KMS-11 (cell line): ENCODE results near the gene EEF1B2.
"Not testable (repeated sequence)": the region's sequence is repeated elsewhere in the genome, so short reads cannot be mapped to it uniquely, and the experiment has no call there.

ENCODE experiments used
- H2AFZ ChIP-seq: fragments of 200-600 bp; sonication (generic); 2 replicates; pipeline ENCODE4 v1.6.1; 2016; ENCODE audit warnings: antibody characterized with exemption, mixed run types, low read depth
- H3K27ac ChIP-seq: fragments of 200-600 bp; sonication (generic); 2 replicates; pipeline ENCODE4 v1.6.1; 2016; ENCODE audit warnings: mild to moderate bottlenecking, mixed run types
- H3K27me3 ChIP-seq: fragments of 200-600 bp; sonication (generic); 2 replicates; pipeline ENCODE4 v1.6.1; 2017; ENCODE audit warnings: mild to moderate bottlenecking, low read depth, mixed run types, moderate library complexity; ENCODE audit not compliant: insufficient read depth
- H3K36me3 ChIP-seq: fragments of 200-600 bp; sonication (generic); 2 replicates; pipeline ENCODE4 v1.6.1; 2017; ENCODE audit warnings: mild to moderate bottlenecking, mixed run types; ENCODE audit not compliant: insufficient read depth
- H3K4me1 ChIP-seq: fragments of 200-600 bp; sonication (generic); 2 replicates; pipeline ENCODE4 v1.6.1; 2016; ENCODE audit warnings: mild to moderate bottlenecking, low read depth, mixed run types; ENCODE audit not compliant: poor library complexity, severe bottlenecking
- H3K4me2 ChIP-seq: fragments of 200-600 bp; sonication (generic); 2 replicates; pipeline ENCODE4 v1.7.0; 2016; ENCODE audit warnings: mild to moderate bottlenecking, mixed run types
- H3K4me3 ChIP-seq: fragments of 200-600 bp; sonication (generic); IDR thresholded peaks from 2 replicates; pipeline ENCODE4 v1.6.1; 2017; ENCODE audit warnings: low read depth, low read length, mixed read lengths; ENCODE audit not compliant: insufficient read depth
- H3K79me2 ChIP-seq: fragments of 200-600 bp; sonication (generic); 2 replicates; pipeline ENCODE4 v1.6.1; 2016; ENCODE audit warnings: low read depth, mixed run types; ENCODE audit not compliant: insufficient read depth
- H3K9ac ChIP-seq: fragments of 200-600 bp; sonication (generic); 2 replicates; pipeline ENCODE4 v1.6.1; 2016; ENCODE audit warnings: mild to moderate bottlenecking, mixed run types
- H4K20me1 ChIP-seq: fragments of 200-600 bp; sonication (generic); 2 replicates; pipeline ENCODE4 v1.6.1; 2016; ENCODE audit warnings: mild to moderate bottlenecking, mixed run types; ENCODE audit not compliant: insufficient read depth
- CTCF ChIP-seq: fragments of 200-600 bp; sonication (generic); conservative IDR thresholded peaks from 2 replicates; pipeline ENCODE4 v1.6.1; 2017; ENCODE audit warnings: low read depth, mild to moderate bottlenecking, antibody characterized with exemption, low read length, moderate library complexity, mixed read lengths

Gene EEF1B2

GRCh38 chr2:206150631-206151030, 9.1 kb upstream of the EEF1B2 start:
- Histone ChIP-seq H2AFZ (no peak overlapping the region), H3K36me3 (0 out of 2 replicates have a peak, but pooled peaks cover 4% of the 10 kb centered on the region), H3K4me3 (no peak overlapping the region), H3K4me1 (peaks cover 59% of the 10 kb centered on the region), H3K79me2 (peaks cover 14% of the 10 kb centered on the region; the same call in 1 of the 2 replicates), H4K20me1 (no peaks in the 10 kb centered on the region), H3K27ac (peak overlapping the region; percentile 28; the same call in 1 of the 2 replicates), H3K27me3 (no peaks in the 10 kb centered on the region), H3K9ac (no peak overlapping the region), H3K4me2 (peak overlapping the region; percentile 72)
- no peak for TF ChIP-seq CTCF

- Histone ChIP-seq H3K4me3 (no peak overlapping the region), H3K27me3 (no peaks in the 10 kb centered on the region), H3K27ac (no peak overlapping the region), H3K4me1 (peaks cover 69% of the 10 kb centered on the region), H2AFZ (no peak overlapping the region), H4K20me1 (no peaks in the 10 kb centered on the region), H3K9ac (no peak overlapping the region), H3K36me3 (no peaks in the 10 kb centered on the region), H3K79me2 (peaks cover 50% of the 10 kb centered on the region), H3K4me2 (no peak overlapping the region)
- peak; percentile 25; the same call in 1 of the 2 replicates for TF ChIP-seq CTCF
These were observed 5.5 kb upstream of the EEF1B2 start for GRCh38 chr2:206154197-206154596.

GRCh38 chr2:206157014-206157413, 2.7 kb upstream of the EEF1B2 start:
- peaks cover 12% of the 10 kb centered on the region for H3K36me3 ChIP-seq
- not testable (repeated sequence) for H3K27me3 ChIP-seq, H4K20me1 ChIP-seq, H3K4me3 ChIP-seq, H3K27ac ChIP-seq, H2AFZ ChIP-seq, H3K9ac ChIP-seq
- H3K4me1 ChIP-seq = peaks cover 54% of the 10 kb centered on the region
- peaks cover 74% of the 10 kb centered on the region for H3K79me2 ChIP-seq
- H3K4me2 ChIP-seq = peak overlapping the region; percentile 52; the same call in 1 of the 2 replicates

- Histone ChIP-seq H3K4me2 (peak overlapping the region; percentile 47), H3K4me1 (peaks cover 52% of the 10 kb centered on the region), H3K36me3 (peaks cover 13% of the 10 kb centered on the region), H4K20me1 (peaks cover 4% of the 10 kb centered on the region; the same call in 1 of the 2 replicates), H3K27me3 (no peaks in the 10 kb centered on the region), H3K27ac (peak overlapping the region; percentile 91), H3K9ac (peak overlapping the region; percentile 97), H3K79me2 (peaks cover 84% of the 10 kb centered on the region), H3K4me3 (peak overlapping the region; percentile 83), H2AFZ (peak overlapping the region; percentile 52; the same call in 1 of the 2 replicates)
- no peak for TF ChIP-seq CTCF
These were observed 941 bp upstream of the EEF1B2 start for GRCh38 chr2:206158563-206159345.
